Measurements from ENCODE around the gene PRKCD. TPM values are rescaled to one million over a fixed set of nuclear protein-coding genes. Genes with fewer than 3 reads are reported as not detected.

Gene PRKCD
- total RNA-seq, 2 experiments from 2014 or later, result 18.1 to 20.1 TPM

DNA sequence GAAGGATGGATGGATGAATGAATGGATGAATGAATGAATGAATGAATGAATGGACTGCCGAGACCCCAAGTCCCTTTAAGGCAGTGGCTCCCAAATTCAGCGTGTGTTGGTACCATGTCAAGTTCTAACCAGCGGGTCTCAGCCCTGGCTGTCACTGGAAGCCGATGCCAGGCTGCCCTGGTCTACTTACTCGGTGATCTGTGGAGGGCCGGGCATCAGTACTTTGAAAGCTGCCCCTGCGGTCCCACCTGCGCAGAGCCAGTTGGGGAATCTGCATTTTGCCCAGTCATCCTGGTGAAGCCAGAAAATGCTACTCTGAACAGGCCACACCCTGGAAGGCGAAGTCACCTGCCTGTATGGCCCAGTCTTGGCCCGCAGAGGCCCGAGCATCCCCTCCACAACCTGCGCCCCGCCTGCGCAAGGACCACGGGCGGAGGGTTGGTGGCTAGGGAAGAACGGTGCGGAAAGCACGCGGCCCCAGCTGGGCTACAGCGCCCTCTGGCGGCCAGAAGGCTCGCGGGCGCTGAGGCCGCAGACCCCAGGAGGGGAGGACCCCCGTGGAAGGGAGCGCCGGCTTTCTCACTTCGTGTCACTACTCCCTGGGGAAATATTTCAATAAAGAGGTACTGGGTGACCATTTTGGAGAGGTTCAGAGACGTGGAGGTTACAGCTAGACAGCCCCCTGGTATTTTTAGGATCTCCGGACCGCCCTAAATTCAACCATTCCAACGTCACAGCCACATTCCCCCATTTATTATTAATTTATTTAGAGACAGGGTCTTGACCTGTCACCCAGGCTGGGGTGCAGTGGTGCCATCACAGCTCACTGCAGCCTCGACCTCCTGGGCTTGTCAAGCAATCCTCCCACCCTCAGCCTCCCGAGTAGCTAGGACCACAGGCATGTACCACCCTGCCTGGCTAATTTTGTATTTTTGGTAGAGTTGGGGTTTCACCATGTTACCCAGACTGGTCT, 34.9 kb downstream of the PRKCD start:
- intact Hi-C loops (cut with DNase I, micrococcal nuclease), result loop anchor here (1.0 to 5.0 kb wide), 5 partner anchors 34 to 454 kb away; partner anchors contain the start of gene PRKCD (in 1 of the 2)
- Histone ChIP-seq H3K27ac (ENCODE audit: low read depth in 1 of 2, low read length in 2 of 2) (no peak overlapping the region), H3K4me3 (ENCODE audit: low read length) (no peak overlapping the region), H3K36me3 (ENCODE audit: insufficient read depth, low read length) (peaks cover 10% of the 10 kb centered on the region), H3K27me3 (ENCODE audit: control insufficient read depth in 1 of 2, insufficient read depth in 2 of 2, low read length in 2 of 2) (no peaks in the 10 kb centered on the region), H3K9me3 (ENCODE audit: control insufficient read depth in 1 of 2, insufficient read depth in 1 of 2, low read length in 2 of 2) (no peaks in the 10 kb centered on the region), H3K4me1 (ENCODE audit: insufficient read depth, low read length) (peaks cover 14% of the 10 kb centered on the region)
- ChIA-PET POLR2A (interaction anchor here (1.2 kb wide), 2 partner anchors 61 to 82 kb away, joined by 4 to 6 read pairs; no protein-coding TSS in a partner anchor), CTCF (interaction anchor here (0.7 to 2.7 kb wide), 8 partner anchors 8 to 92 kb away, joined by 3 to 45 read pairs (median 6); partner anchors contain the start of gene RFT1)
- DNase-seq (peak; percentile 23 to 80 (median 47)), ATAC-seq (ENCODE audit: poor library complexity) (peak; percentile 67)
- TF ChIP-seq CTCF (IDR thresholded peaks at IDR 0.05), result peak; percentile 97
- Mint-ChIP-seq H3K27me3 (no peaks in the 10 kb centered on the region), H3K4me3 (no peak overlapping the region), H3K9me3 (no peaks in the 10 kb centered on the region), H3K4me1 (ENCODE audit: low read depth) (peaks cover 4% of the 10 kb centered on the region), H3K27ac (no peak overlapping the region), H3K36me3 (ENCODE audit: low read depth) (peaks cover 6% of the 10 kb centered on the region)

GRCh38 chr3:53196575-53197407, 35.8 kb downstream of the PRKCD start:
- Histone ChIP-seq H3K4me1 (ENCODE audit: insufficient read depth, low read length) (peaks cover 14% of the 10 kb centered on the region), H3K36me3 (ENCODE audit: insufficient read depth, low read length) (peaks cover 10% of the 10 kb centered on the region), H3K27ac (ENCODE audit: low read depth in 1 of 2, low read length in 2 of 2) (no peak overlapping the region), H3K4me3 (ENCODE audit: low read length) (no peak overlapping the region), H3K27me3 (ENCODE audit: control insufficient read depth in 1 of 2, insufficient read depth in 2 of 2, low read length in 2 of 2) (no peaks in the 10 kb centered on the region), H3K9me3 (ENCODE audit: control insufficient read depth in 1 of 2, insufficient read depth in 1 of 2, low read length in 2 of 2) (no peaks in the 10 kb centered on the region)
- POLR2A ChIA-PET, result interaction anchor here (1.2 kb wide), 2 partner anchors 62 to 82 kb away, joined by 4 to 6 read pairs; no protein-coding TSS in a partner anchor
- no peaks in the 10 kb centered on the region for H3K9me3 Mint-ChIP-seq
- CTCF ChIA-PET, result interaction anchor here (0.7 to 2.7 kb wide), 7 partner anchors 62 to 92 kb away, joined by 4 to 45 read pairs (median 6); partner anchors contain the start of gene RFT1
- peak; percentile 41 for ATAC-seq (ENCODE audit: poor library complexity)
- intact Hi-C loops (cut with DNase I, micrococcal nuclease), result loop anchor here (1.0 to 5.0 kb wide), 5 partner anchors 34 to 454 kb away; partner anchors contain the start of gene PRKCD (in 1 of the 2)
- peaks cover 6% of the 10 kb centered on the region for H3K36me3 Mint-ChIP-seq (ENCODE audit: low read depth)
- H3K27me3 Mint-ChIP-seq, result no peaks in the 10 kb centered on the region
- TF ChIP-seq CTCF (IDR thresholded peaks at IDR 0.05), result no peak
- DNase-seq, result peak in 6 of 14 experiments; percentile 5 to 77 (median 36)
- H3K4me1 Mint-ChIP-seq (ENCODE audit: low read depth), result peaks cover 4% of the 10 kb centered on the region
- H3K27ac Mint-ChIP-seq, result no peak overlapping the region
- no peak overlapping the region for H3K4me3 Mint-ChIP-seq

Data from CD4-positive, alpha-beta T cell (primary cell).